ENCODE measurements around the gene MEI1.
A peak's percentile ranks its signal among the peaks of the same experiment; 100 is the strongest.

MEI1 gene

GRCh38 chr22:41682033-41682807, 17.1 kb upstream of the MEI1 start:
- no CpG with 5 or more reads among the region's 50 CpGs for WGBS, 2 donors (ENCODE audit: extremely low coverage in 2 of 2, insufficient read length in 2 of 2, insufficient replicate concordance in 1 of 2)
- DNase-seq (ENCODE audit: low spot score): peak; percentile 66
- no peak overlapping the region for H3K4ac ChIP-seq (ENCODE audit: low read length)

GRCh38 chr22:41683052-41683451, 16.3 kb upstream of the MEI1 start:
- Histone ChIP-seq H4K8ac (ENCODE audit: low read depth, low read length) (no peak overlapping the region), H3K4me2 (ENCODE audit: insufficient read depth, low read length, poor library complexity, severe bottlenecking) (peak overlapping the region; percentile 25), H2BK12ac (ENCODE audit: low read length) (no peak overlapping the region), H3K27ac (replicated peaks; ENCODE audit: low read length) (no peak overlapping the region), H3K14ac (ENCODE audit: low read length) (no peak overlapping the region), H2BK120ac (ENCODE audit: low read depth, low read length) (no peak overlapping the region), H3K9me3 (replicated peaks in 1 of 2; ENCODE audit: control insufficient read depth in 2 of 2, insufficient read depth in 1 of 2, low read depth in 1 of 2, low read length in 2 of 2) (no peaks in the 10 kb centered on the region), H3K9ac (ENCODE audit: low read depth, low read length, poor library complexity) (no peak overlapping the region), H2AK5ac (ENCODE audit: low read depth, low read length) (no peak overlapping the region), H3K23ac (ENCODE audit: low read depth, low read length, poor library complexity) (no peak overlapping the region), H4K91ac (ENCODE audit: low read depth, low read length, poor library complexity) (no peak overlapping the region), H3K4me3 (ENCODE audit: low read length in 2 of 2) (peak overlapping the region in 1 of 2 donors; percentile 89), H2AFZ (ENCODE audit: low read length) (no peak overlapping the region), H2BK15ac (ENCODE audit: low read length) (no peak overlapping the region), H3K4ac (ENCODE audit: low read length) (no peak overlapping the region), H3K18ac (ENCODE audit: low read length) (no peak overlapping the region), H3K27me3 (ENCODE audit: control insufficient read depth in 3 of 3, insufficient read depth in 3 of 3, low read depth in 1 of 3, low read length in 3 of 3) (no peaks in the 10 kb centered on the region), H3K79me1 (ENCODE audit: low read depth, low read length) (peaks cover 15% of the 10 kb centered on the region), H3K36me3 (replicated peaks in 1 of 2; ENCODE audit: control insufficient read depth in 2 of 2, insufficient read depth in 2 of 2, low read length in 2 of 2) (peaks cover 10 to 44% of the 10 kb centered on the region in 2 donors), H2BK5ac (ENCODE audit: low read length) (peak overlapping the region; percentile 39), H3K4me1 (ENCODE audit: control insufficient read depth in 2 of 2, insufficient read depth in 1 of 2, low read depth in 1 of 2, low read length in 2 of 2) (peaks cover 4 to 5% of the 10 kb centered on the region in 2 donors)
- WGBS, 2 donors (ENCODE audit: extremely low coverage in 2 of 2, insufficient read length in 2 of 2, insufficient replicate concordance in 1 of 2): no CpG with 5 or more reads among the region's 9 CpGs
- DNase-seq (ENCODE audit: low spot score): no peak

More at GRCh38 chr22:41682033-41682807, 17.1 kb upstream of the MEI1 start:
- Histone ChIP-seq H4K91ac (ENCODE audit: low read depth, low read length, poor library complexity) (peak overlapping the region; percentile 53), H2BK120ac (ENCODE audit: low read depth, low read length) (no peak overlapping the region), H3K79me1 (ENCODE audit: low read depth, low read length) (peaks cover 10% of the 10 kb centered on the region), H2AFZ (ENCODE audit: low read length) (peak overlapping the region; percentile 76), H3K14ac (ENCODE audit: low read length) (peak overlapping the region; percentile 2), H3K27me3 (ENCODE audit: control insufficient read depth in 3 of 3, insufficient read depth in 3 of 3, low read depth in 1 of 3, low read length in 3 of 3) (no peaks in the 10 kb centered on the region), H4K8ac (ENCODE audit: low read depth, low read length) (no peak overlapping the region), H2AK5ac (ENCODE audit: low read depth, low read length) (no peak overlapping the region), H3K36me3 (replicated peaks in 1 of 2; ENCODE audit: control insufficient read depth in 2 of 2, insufficient read depth in 2 of 2, low read length in 2 of 2) (peaks cover 12 to 51% of the 10 kb centered on the region in 2 donors), H3K4me1 (ENCODE audit: control insufficient read depth in 2 of 2, insufficient read depth in 1 of 2, low read depth in 1 of 2, low read length in 2 of 2) (no peaks in the 10 kb centered on the region), H3K4me3 (ENCODE audit: low read length in 2 of 2) (peak overlapping the region; percentile 89 to 96), H3K9ac (ENCODE audit: low read depth, low read length, poor library complexity) (peak overlapping the region; percentile 79), H3K27ac (replicated peaks; ENCODE audit: low read length) (peak overlapping the region; percentile 22), H3K23ac (ENCODE audit: low read depth, low read length, poor library complexity) (peak overlapping the region; percentile 91), H2BK5ac (ENCODE audit: low read length) (no peak overlapping the region), H3K4me2 (ENCODE audit: insufficient read depth, low read length, poor library complexity, severe bottlenecking) (peak overlapping the region; percentile 31), H3K18ac (ENCODE audit: low read length) (peak overlapping the region; percentile 64), H3K9me3 (replicated peaks in 1 of 2; ENCODE audit: control insufficient read depth in 2 of 2, insufficient read depth in 1 of 2, low read depth in 1 of 2, low read length in 2 of 2) (no peaks in the 10 kb centered on the region), H2BK15ac (ENCODE audit: low read length) (no peak overlapping the region), H2BK12ac (ENCODE audit: low read length) (no peak overlapping the region)

- Histone ChIP-seq H2BK15ac (ENCODE audit: low read length) (no peak overlapping the region), H3K4me1 (ENCODE audit: control insufficient read depth in 2 of 2, insufficient read depth in 1 of 2, low read depth in 1 of 2, low read length in 2 of 2) (peaks cover 4 to 5% of the 10 kb centered on the region in 2 donors), H3K27me3 (ENCODE audit: control insufficient read depth in 3 of 3, insufficient read depth in 3 of 3, low read depth in 1 of 3, low read length in 3 of 3) (no peaks in the 10 kb centered on the region), H2BK120ac (ENCODE audit: low read depth, low read length) (no peak overlapping the region), H2BK12ac (ENCODE audit: low read length) (no peak overlapping the region), H3K4me3 (ENCODE audit: low read length in 2 of 2) (no peak overlapping the region), H2AFZ (ENCODE audit: low read length) (no peak overlapping the region), H3K4ac (ENCODE audit: low read length) (no peak overlapping the region), H3K36me3 (replicated peaks in 1 of 2; ENCODE audit: control insufficient read depth in 2 of 2, insufficient read depth in 2 of 2, low read length in 2 of 2) (peaks cover 7 to 38% of the 10 kb centered on the region in 2 donors), H2AK5ac (ENCODE audit: low read depth, low read length) (no peak overlapping the region), H3K4me2 (ENCODE audit: insufficient read depth, low read length, poor library complexity, severe bottlenecking) (no peak overlapping the region), H3K9ac (ENCODE audit: low read depth, low read length, poor library complexity) (no peak overlapping the region), H3K27ac (replicated peaks; ENCODE audit: low read length) (no peak overlapping the region), H3K18ac (ENCODE audit: low read length) (no peak overlapping the region), H4K8ac (ENCODE audit: low read depth, low read length) (no peak overlapping the region), H3K14ac (ENCODE audit: low read length) (no peak overlapping the region), H3K23ac (ENCODE audit: low read depth, low read length, poor library complexity) (no peak overlapping the region), H3K9me3 (replicated peaks in 1 of 2; ENCODE audit: control insufficient read depth in 2 of 2, insufficient read depth in 1 of 2, low read depth in 1 of 2, low read length in 2 of 2) (no peaks in the 10 kb centered on the region), H2BK5ac (ENCODE audit: low read length) (no peak overlapping the region), H4K91ac (ENCODE audit: low read depth, low read length, poor library complexity) (no peak overlapping the region), H3K79me1 (ENCODE audit: low read depth, low read length) (peaks cover 15% of the 10 kb centered on the region)
- DNase-seq (ENCODE audit: low spot score): no peak
- no CpG with 5 or more reads among the region's 3 CpGs for WGBS, 2 donors (ENCODE audit: extremely low coverage in 2 of 2, insufficient read length in 2 of 2, insufficient replicate concordance in 1 of 2)
These were observed 15.7 kb upstream of the MEI1 start for GRCh38 chr22:41683616-41684015.

GRCh38 chr22:41684194-41684593, 15.1 kb upstream of the MEI1 start:
- peaks cover 18% of the 10 kb centered on the region for H3K79me1 ChIP-seq (ENCODE audit: low read depth, low read length)
- no peak overlapping the region for H3K27ac ChIP-seq (replicated peaks; ENCODE audit: low read length)
- no CpG with 5 or more reads among the region's 4 CpGs for WGBS, 2 donors (ENCODE audit: extremely low coverage in 2 of 2, insufficient read length in 2 of 2, insufficient replicate concordance in 1 of 2)

More at GRCh38 chr22:41684194-41684593, 15.1 kb upstream of the MEI1 start:
- no peak overlapping the region for H4K8ac ChIP-seq (ENCODE audit: low read depth, low read length)
- no peaks in the 10 kb centered on the region for H3K27me3 ChIP-seq (ENCODE audit: control insufficient read depth in 3 of 3, insufficient read depth in 3 of 3, low read depth in 1 of 3, low read length in 3 of 3)
- H3K4me3 ChIP-seq (ENCODE audit: low read length in 2 of 2): no peak overlapping the region
- no peak overlapping the region for H3K9ac ChIP-seq (ENCODE audit: low read depth, low read length, poor library complexity)
- no peak overlapping the region for H2BK12ac ChIP-seq (ENCODE audit: low read length)
- no peak overlapping the region for H2AK5ac ChIP-seq (ENCODE audit: low read depth, low read length)
- no peak overlapping the region for H3K23ac ChIP-seq (ENCODE audit: low read depth, low read length, poor library complexity)
- H2BK15ac ChIP-seq (ENCODE audit: low read length): no peak overlapping the region
- peaks cover 4 to 5% of the 10 kb centered on the region in 2 donors for H3K4me1 ChIP-seq (ENCODE audit: control insufficient read depth in 2 of 2, insufficient read depth in 1 of 2, low read depth in 1 of 2, low read length in 2 of 2)
- no peaks in the 10 kb centered on the region for H3K9me3 ChIP-seq (replicated peaks in 1 of 2; ENCODE audit: control insufficient read depth in 2 of 2, insufficient read depth in 1 of 2, low read depth in 1 of 2, low read length in 2 of 2)
- no peak overlapping the region for H3K4me2 ChIP-seq (ENCODE audit: insufficient read depth, low read length, poor library complexity, severe bottlenecking)
- H3K14ac ChIP-seq (ENCODE audit: low read length): no peak overlapping the region
- H3K4ac ChIP-seq (ENCODE audit: low read length): no peak overlapping the region
- no peak overlapping the region for H2BK5ac ChIP-seq (ENCODE audit: low read length)
- H3K18ac ChIP-seq (ENCODE audit: low read length): no peak overlapping the region
- H4K91ac ChIP-seq (ENCODE audit: low read depth, low read length, poor library complexity): no peak overlapping the region
- DNase-seq (ENCODE audit: low spot score): no peak
- H2AFZ ChIP-seq (ENCODE audit: low read length): no peak overlapping the region
- H2BK120ac ChIP-seq (ENCODE audit: low read depth, low read length): no peak overlapping the region
- peaks cover 7 to 33% of the 10 kb centered on the region in 2 donors for H3K36me3 ChIP-seq (replicated peaks in 1 of 2; ENCODE audit: control insufficient read depth in 2 of 2, insufficient read depth in 2 of 2, low read length in 2 of 2)

All from neuronal stem cell (in vitro differentiated cells).